HG03064 (cell line): Measurements from ENCODE around the gene ARAP3.
"Not testable (repeated sequence)": the region's sequence is repeated elsewhere in the genome, so short reads cannot be mapped to it uniquely, and the experiment has no call there.

Source experiments
- ATAC-seq: cut with Tn5 transposase; IDR thresholded peaks from one replicate; pipeline ENCODE4 v1.9.1; 2021; ENCODE audit warnings: low read depth; ENCODE audit not compliant: unreplicated experiment

Gene ARAP3

GRCh38 chr5:141623186-141623585 lies 58.8 kb downstream of the ARAP3 start:
- peak; percentile 54 for ATAC-seq

GRCh38 chr5:141618804-141619554 lies 63.1 kb downstream of the ARAP3 start, which contains the start of gene DIAPH1:
DIAPH1 (minus strand) TSS chr5:141619000; CDS start chr5:141618914, 86 bp downstream.
- ATAC-seq, result peak; percentile 79

GRCh38 chr5:141618030-141618803 lies 63.8 kb downstream of the ARAP3 start:
- peak; percentile 27 for ATAC-seq

- ATAC-seq, result no peak
These were observed 64.4 kb downstream of the ARAP3 start for GRCh38 chr5:141617682-141618029.

GRCh38 chr5:141617128-141617527 lies 64.9 kb downstream of the ARAP3 start:
- ATAC-seq, result no peak

- ATAC-seq, result no peak
These were observed 65.9 kb downstream of the ARAP3 start for GRCh38 chr5:141615991-141616720.

GRCh38 chr5:141613344-141613743 lies 68.7 kb downstream of the ARAP3 start:
- ATAC-seq, result no peak

GRCh38 chr5:141611289-141611688 lies 70.7 kb downstream of the ARAP3 start:
- no peak for ATAC-seq

GRCh38 chr5:141609921-141610320 lies 72.1 kb downstream of the ARAP3 start:
- not testable (repeated sequence) for ATAC-seq

- no peak for ATAC-seq
These were observed 73.0 kb downstream of the ARAP3 start for GRCh38 chr5:141609044-141609443.

GRCh38 chr5:141608557-141608956 lies 73.5 kb downstream of the ARAP3 start:
- no peak for ATAC-seq

GRCh38 chr5:141608046-141608445 lies 74.0 kb downstream of the ARAP3 start:
- no peak for ATAC-seq

GRCh38 chr5:141605523-141606277 lies 76.3 kb downstream of the ARAP3 start:
- ATAC-seq, result peak; percentile 94

- ATAC-seq, result no peak
These were observed 77.9 kb downstream of the ARAP3 start for GRCh38 chr5:141603923-141604717.
